GM21381 (cell line): ENCODE results near the gene ITPR3.

ENCODE experiments used
- ATAC-seq: cut with Tn5 transposase; IDR thresholded peaks from one replicate; pipeline ENCODE4 v1.9.1; 2021; ENCODE audit warnings: mild to moderate bottlenecking, moderate library complexity; ENCODE audit not compliant: unreplicated experiment

ITPR3 gene

GRCh38 chr6:33664506-33665057, 43.5 kb downstream of the ITPR3 start:
- ATAC-seq: no peak

- ATAC-seq: no peak
Measured at GRCh38 chr6:33665957-33666356, 44.8 kb downstream of the ITPR3 start.

GRCh38 chr6:33667072-33667471, 46.0 kb downstream of the ITPR3 start:
- ATAC-seq: no peak

- ATAC-seq: no peak
Measured at GRCh38 chr6:33667776-33668175, 46.7 kb downstream of the ITPR3 start.

- no peak for ATAC-seq
Measured at GRCh38 chr6:33668328-33668727, 47.2 kb downstream of the ITPR3 start.

- ATAC-seq: no peak
Measured at GRCh38 chr6:33668914-33669313, 47.8 kb downstream of the ITPR3 start.

- no peak for ATAC-seq
Measured at GRCh38 chr6:33670086-33670660, 49.1 kb downstream of the ITPR3 start.

- no peak for ATAC-seq
Measured at GRCh38 chr6:33670971-33671743, 50.0 kb downstream of the ITPR3 start.

- no peak for ATAC-seq
Measured at GRCh38 chr6:33671744-33672072, 50.6 kb downstream of the ITPR3 start.

- no peak for ATAC-seq
Measured at GRCh38 chr6:33672808-33673207, 51.7 kb downstream of the ITPR3 start.

- ATAC-seq: no peak
Measured at GRCh38 chr6:33673851-33674250, 52.7 kb downstream of the ITPR3 start.

GRCh38 chr6:33675968-33676367, 54.8 kb downstream of the ITPR3 start:
- ATAC-seq: no peak

- no peak for ATAC-seq
Measured at GRCh38 chr6:33676416-33677142, 55.5 kb downstream of the ITPR3 start.

- no peak for ATAC-seq
Measured at GRCh38 chr6:33677143-33677660, 56.1 kb downstream of the ITPR3 start.

GRCh38 chr6:33677689-33678088, 56.6 kb downstream of the ITPR3 start:
- no peak for ATAC-seq

GRCh38 chr6:33678233-33678931, 57.3 kb downstream of the ITPR3 start:
- ATAC-seq: no peak

GRCh38 chr6:33678932-33679490, 57.9 kb downstream of the ITPR3 start:
- no peak for ATAC-seq

- no peak for ATAC-seq
Measured at GRCh38 chr6:33679761-33680160, 58.6 kb downstream of the ITPR3 start.

- ATAC-seq: no peak
Measured at GRCh38 chr6:33682341-33682740, 61.2 kb downstream of the ITPR3 start.

GRCh38 chr6:33683051-33683571, 62.0 kb downstream of the ITPR3 start:
- ATAC-seq: no peak
